Right renal pelvis (tissue), 4 donors: ENCODE results near the gene SCAP. TPM values are rescaled to one million over a fixed set of nuclear protein-coding genes. Genes with fewer than 3 reads are reported as not detected.
A peak's percentile ranks its signal among the peaks of the same experiment; 100 is the strongest.
"Not testable (repeated sequence)": the region's sequence is repeated elsewhere in the genome, so short reads cannot be mapped to it uniquely, and the experiment has no call there.

Experiments
- DNase-seq, 4 donors: peaks; one replicate each; pipeline ENCODE4 v3.0.0-alpha.2; 2013; ENCODE audit warnings: low read depth in 4 of 4, low spot score in 3 of 4, missing footprints in 1 of 4
- polyA plus RNA-seq, 4 donors: library from polyadenylated mRNA; unstranded; fragments of 120-200 nt; gene quantifications; one replicate each; pipeline ENCODE4 v1.2.1, GENCODE V29; 2013; ENCODE audit not compliant: insufficient read length in 4 of 4

Gene SCAP
- polyA plus RNA-seq, 4 donors: 77.8 to 80.8 (median 78.5) TPM

DNA sequence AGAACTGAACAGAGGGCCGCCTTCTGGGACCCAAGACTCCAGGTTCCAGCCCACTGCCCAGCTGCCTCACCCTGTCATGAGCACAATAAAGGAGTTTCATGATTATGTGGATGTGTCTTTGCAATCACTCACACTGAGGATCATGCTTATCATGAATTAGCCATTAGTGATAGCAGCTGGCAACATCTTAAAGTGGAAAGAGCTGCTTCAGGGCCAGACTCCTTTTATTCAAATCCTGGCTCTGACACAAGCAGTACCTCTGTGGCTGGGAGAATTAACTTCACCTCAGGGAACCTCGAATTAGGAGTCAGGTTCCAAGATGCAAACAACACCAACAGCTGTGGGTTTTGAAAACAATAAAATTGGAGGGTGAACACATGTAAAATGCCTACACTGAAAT, 6.6 kb upstream of the SCAP start:
- no peak for DNase-seq

DNA sequence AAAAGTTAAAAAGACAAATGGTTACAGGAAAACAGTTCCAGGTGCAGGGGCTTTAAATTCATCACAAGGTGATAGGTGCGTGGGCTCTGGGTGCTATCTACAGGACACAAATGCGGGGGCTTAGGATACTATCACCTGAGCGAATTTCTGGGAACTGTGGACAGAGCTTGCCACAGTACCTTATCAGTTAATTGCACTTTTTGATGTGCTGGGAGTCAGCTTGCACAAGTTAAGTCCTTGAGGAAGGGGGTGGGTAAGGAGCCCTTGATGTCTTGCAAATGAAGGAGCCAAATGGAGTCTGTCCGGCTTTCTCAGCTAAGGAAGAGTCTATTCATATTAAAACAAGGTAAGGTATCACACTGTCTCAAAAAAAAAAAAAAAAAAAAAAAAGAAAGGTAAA, 6.0 kb upstream of the SCAP start:
- DNase-seq: not testable (repeated sequence)

DNA sequence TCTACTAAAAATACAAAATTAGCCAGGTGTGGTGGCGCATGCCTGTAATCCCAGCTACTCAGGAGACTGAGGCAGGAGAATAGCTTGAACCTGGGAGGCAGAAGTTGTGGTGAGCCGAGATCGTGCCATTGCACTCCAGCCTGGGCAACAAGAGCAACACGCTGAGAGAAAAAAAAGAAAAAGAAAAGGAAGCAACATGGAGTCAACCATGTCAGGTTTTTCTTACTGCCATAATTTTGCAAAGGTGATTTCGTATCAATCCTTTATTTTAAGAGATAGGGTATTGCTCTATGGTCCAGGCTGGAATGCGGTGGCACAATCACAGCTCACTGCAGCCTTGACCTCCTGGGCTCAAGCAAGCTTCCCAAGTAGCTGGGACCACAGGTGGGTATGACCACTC, 4.5 kb upstream of the SCAP start:
- not testable (repeated sequence) for DNase-seq

- no peak for DNase-seq
Observed at GRCh38 chr3:47479826-47480160, 4.1 kb upstream of the SCAP start.

- no peak for DNase-seq
Observed at GRCh38 chr3:47478022-47478421, 2.3 kb upstream of the SCAP start.

- DNase-seq: no peak
Observed at GRCh38 chr3:47476644-47477199, 981 bp upstream of the SCAP start.

- DNase-seq: no peak
Observed at GRCh38 chr3:47476330-47476626, 537 bp upstream of the SCAP start.

DNA sequence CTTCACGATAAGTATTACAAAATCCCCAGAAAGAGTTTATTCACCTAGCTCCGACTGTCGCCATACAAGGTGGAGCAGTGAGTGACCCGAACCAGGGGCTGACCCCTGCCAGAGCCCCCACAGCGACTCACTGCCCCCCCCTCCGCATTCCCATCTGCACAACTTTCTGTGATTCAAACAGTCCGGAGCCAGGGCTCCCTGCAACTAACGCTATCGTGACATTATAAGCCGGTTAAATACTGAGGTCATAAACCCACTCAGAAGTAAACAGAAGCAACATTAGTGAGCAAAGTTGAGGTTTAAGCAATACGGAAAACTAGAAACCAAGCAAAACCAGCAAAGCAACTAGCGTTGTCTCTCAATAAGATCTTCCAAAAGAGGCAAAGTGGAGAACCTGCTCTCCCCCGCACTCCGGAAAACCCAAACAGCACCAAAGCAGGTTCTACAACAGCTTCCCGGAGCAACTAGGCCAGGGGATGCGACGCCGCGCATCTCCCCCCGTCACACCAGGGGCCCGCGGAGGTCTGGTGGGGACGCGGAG, 642 bp downstream of the SCAP start:
- peak in 3 of 4 donors; percentile 7 to 42 (median 19) for DNase-seq

DNA sequence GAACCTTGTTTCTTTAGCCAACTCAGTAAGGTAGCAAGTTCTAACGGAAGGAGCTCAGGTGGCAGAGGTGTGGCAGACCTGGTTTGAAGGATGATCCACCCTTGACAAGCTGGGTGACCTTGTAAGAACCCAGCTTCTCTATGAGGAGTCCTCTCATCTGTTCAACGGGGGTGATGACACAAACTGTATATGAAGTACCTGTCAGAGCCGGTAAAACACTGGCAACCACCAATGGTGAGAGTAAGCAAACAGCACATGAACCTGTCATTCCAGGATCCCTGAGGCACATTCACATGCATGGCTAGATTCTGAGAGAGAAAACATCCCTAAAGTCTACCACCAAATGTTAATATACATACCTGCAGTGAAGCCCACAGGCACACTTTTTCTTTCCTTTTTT, 2.4 kb downstream of the SCAP start:
- no peak for DNase-seq

GRCh38 chr3:47469616-47470015, 6.1 kb downstream of the SCAP start:
- no peak for DNase-seq

DNA sequence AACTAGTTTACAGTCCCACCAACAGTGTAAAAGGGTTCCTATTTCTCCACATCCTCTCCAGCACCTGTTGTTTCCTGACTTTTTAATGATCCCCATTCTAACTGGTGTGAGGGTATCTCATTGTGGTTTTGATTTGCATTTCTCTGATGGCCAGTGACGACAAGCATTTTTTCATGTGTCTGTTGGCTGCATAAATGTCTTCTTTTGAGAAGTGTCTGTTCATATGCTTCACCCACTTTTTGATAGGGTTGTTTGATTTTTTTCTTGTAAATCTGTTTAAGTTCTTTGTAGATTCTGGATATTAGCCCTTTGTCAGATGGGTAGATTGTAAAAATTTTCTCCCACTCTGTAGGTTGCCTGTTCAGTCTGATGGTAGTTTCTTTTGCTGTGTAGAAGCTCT, 7.4 kb downstream of the SCAP start:
- DNase-seq: not testable (repeated sequence)

DNA sequence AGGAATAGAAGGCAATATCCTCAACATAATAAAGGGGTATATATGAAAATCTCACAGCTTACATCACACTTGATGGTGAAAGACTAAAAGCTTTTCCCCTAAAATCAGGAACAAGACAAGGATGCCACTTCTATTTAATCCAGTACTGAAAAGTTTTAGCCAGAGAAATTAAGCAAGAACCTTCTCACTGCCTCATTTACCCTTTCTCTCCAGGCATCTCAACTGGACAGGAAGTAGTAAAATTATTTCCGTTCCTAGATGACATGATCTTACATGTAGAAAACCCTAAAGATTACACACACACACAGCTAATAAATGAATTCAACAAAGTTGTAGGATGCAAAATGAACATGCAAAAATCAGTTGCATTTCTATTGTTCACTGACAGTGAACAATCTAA, 11.2 kb downstream of the SCAP start:
- DNase-seq: no peak

DNA sequence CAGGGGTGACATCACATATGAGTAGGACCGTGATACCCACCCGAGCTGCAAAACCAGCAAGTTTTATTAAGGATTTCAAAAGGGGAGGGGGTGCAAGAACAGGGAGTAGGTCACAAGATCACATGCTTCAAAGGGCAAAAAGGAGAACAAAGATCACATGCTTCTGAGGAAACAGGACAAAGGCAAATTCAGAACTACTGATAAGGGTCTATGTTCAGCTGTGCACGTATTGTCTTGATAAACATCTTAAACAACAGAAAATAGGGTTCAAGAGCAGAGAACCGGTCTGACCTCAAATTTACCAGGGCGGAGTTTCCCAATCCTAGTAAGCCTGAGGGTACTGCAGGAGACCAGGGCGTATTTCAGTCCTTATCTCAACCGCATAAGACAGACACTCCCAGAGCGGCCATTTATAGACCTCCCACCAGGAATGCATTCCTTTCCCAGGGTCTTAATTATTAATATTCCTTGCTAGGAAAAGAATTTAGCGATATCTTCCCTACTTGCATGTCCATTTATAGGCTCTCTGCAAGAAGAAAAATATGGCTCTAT, 16.1 kb downstream of the SCAP start:
- DNase-seq: not testable (repeated sequence)

- DNase-seq: no peak
Observed at GRCh38 chr3:47456984-47457383, 18.8 kb downstream of the SCAP start.

DNA sequence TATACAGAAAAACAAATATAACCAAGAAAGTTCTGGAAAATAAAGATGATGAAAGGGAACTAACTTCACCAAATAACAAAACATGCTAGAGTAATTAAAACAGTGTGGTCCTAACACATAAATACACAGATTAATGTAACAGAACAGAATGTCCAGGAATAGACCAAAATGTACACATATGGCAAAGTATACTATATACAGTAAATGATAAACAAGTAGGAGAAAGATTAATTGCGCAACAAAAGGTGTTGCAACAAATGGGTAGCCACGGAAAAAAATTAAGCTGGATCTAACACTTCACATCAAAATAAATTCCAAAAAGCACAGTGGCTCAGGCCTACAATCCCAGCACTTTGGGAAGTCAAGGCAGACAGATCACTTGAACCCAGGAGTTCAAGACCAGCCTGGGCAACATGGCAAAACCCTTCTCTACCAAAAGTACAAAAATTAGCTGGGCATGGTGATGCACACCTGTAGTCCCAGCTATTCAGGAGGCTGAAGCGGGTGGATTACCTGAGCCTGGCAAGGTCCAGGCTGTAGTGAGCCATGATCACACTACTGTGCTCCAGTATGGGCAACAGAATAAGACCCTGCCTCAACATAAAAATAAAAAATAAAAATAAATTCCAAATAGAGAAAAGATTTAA, 19.8 kb downstream of the SCAP start:
- DNase-seq: no peak

GRCh38 chr3:47452453-47453215, 23.1 kb downstream of the SCAP start:
- DNase-seq: no peak

GRCh38 chr3:47444103-47444502, 31.6 kb downstream of the SCAP start:
- DNase-seq: no peak

GRCh38 chr3:47443611-47443995, 32.1 kb downstream of the SCAP start:
- no peak for DNase-seq

DNA sequence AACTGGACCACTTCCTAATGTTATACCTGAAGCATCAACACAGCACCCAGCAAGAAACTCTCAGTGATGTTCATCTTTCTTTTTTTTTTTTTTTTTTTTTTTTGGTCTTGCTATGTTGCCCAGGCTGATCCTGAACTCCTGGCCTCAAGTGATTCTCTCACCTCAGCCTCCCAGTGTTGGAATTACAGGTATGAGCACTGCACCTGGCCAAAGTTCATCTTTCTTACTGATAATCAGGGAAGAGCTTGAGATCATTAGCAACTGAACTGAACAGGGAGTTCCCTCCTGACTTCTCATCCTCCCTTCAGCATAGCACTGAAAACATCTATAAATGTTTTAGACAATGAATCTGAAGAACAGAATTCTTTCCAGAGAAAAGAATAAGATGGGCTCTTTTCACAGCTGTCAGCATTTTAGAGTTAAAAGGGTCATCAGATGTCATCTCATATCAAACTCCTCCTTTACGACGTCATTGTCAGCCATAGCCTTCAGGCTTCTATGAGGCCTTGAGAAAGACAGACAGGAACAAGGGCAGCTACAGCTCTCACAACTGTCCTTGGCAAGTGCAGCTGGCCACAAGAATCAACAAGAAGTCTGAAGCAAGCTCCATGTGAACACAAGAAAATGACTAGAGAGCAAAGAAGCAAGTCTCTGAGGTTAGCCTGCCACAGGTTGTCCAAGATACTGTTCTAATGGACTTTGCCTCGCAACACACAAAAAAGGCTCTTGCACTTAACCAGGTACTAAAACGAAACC, 33.8 kb downstream of the SCAP start:
- no peak for DNase-seq

DNA sequence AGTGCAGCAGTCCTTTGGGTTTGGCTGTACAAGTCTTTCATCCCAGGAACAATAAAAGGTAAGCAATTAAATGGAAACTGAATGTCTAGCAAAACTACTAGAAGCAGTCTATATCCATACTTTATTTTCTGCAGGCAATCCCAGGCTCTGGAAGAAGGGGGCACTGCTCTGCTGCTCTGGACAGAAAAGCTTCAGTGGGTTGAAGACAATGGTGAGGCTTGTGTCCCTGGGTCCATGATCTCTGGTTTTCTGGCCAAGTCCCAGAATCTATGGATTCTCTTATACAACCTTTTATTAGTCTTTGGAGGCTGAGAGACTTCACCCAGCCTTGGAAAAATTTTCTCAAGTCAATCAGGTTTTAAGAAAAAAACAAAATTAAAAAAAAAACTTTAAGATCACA, 35.6 kb downstream of the SCAP start:
- DNase-seq: no peak

- no peak for DNase-seq
Observed at GRCh38 chr3:47436180-47436579, 39.6 kb downstream of the SCAP start.
